ENCODE results near the gene ZAP70. TPM values are rescaled to one million over a fixed set of nuclear protein-coding genes. Genes with fewer than 3 reads are reported as not detected.

ZAP70 gene
- total and polyA plus RNA-seq, 2 of the 13 experiments (the other 11 are each of a cell fraction or from before 2014, with no cell fraction given): 0.51 to 4.0 TPM

GRCh38 chr2:97750017-97750416 is 36.6 kb downstream of the ZAP70 start (continued):
- TF ChIP-seq ZNF230 (CRISPR knock-in tag; IDR thresholded peaks at IDR 0.05): no peak
- no peak for TF ChIP-seq E2F2 (CRISPR knock-in tag; IDR thresholded peaks at IDR 0.05; ENCODE audit: borderline replicate concordance)

DNA sequence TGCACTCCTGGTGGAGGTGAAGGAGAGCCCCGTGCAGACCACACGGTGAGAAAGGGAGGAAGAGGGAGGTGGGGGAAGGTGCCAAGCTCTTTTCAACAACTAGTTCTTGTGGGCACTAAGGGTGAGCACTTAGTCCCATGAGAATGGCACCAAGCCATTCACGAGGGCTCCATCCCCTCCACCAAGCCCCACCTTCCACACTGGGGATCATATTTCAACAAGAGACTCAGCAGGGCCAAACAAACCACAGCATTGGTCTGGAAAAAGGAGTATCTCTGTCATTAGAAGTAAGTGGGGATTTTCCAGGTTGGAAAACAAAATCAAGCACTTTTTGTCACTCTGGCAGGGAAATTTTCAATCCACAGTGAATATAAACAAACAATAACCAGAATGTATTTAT is 38.4 kb downstream of the ZAP70 start:
- ChIA-PET POLR2A (no interaction called here), CTCF (ENCODE audit: low intra/inter-chr PET ratio, low total read pairs) (no interaction called here)
- peaks cover 5 to 16% of the 10 kb centered on the region in 2 experiments; a peak in 4 of 5 replicates for H3K36me3 ChIP-seq (replicated peaks in 1 of 2; ENCODE audit: control insufficient read depth in 1 of 2, insufficient read depth in 2 of 2, low read length in 2 of 2)
- H4K20me1 ChIP-seq (ENCODE audit: insufficient read depth, low read length): no peaks in the 10 kb centered on the region
- DNase-seq (ENCODE audit: low spot score): no peak
- H3K27me3 ChIP-seq (ENCODE audit: control insufficient read depth in 1 of 2, insufficient read depth in 2 of 2, low read length in 2 of 2): no peaks in the 10 kb centered on the region
- no peak overlapping the region for H3K9ac ChIP-seq (ENCODE audit: insufficient read depth, low read depth, low read length)
- FAIRE-seq: no peak
- H3K4me2 ChIP-seq (ENCODE audit: low read depth, low read length): no peak overlapping the region
- no peaks in the 10 kb centered on the region for H3K79me2 ChIP-seq (ENCODE audit: insufficient read depth, low read length)
- TF ChIP-seq, protein P1, sequence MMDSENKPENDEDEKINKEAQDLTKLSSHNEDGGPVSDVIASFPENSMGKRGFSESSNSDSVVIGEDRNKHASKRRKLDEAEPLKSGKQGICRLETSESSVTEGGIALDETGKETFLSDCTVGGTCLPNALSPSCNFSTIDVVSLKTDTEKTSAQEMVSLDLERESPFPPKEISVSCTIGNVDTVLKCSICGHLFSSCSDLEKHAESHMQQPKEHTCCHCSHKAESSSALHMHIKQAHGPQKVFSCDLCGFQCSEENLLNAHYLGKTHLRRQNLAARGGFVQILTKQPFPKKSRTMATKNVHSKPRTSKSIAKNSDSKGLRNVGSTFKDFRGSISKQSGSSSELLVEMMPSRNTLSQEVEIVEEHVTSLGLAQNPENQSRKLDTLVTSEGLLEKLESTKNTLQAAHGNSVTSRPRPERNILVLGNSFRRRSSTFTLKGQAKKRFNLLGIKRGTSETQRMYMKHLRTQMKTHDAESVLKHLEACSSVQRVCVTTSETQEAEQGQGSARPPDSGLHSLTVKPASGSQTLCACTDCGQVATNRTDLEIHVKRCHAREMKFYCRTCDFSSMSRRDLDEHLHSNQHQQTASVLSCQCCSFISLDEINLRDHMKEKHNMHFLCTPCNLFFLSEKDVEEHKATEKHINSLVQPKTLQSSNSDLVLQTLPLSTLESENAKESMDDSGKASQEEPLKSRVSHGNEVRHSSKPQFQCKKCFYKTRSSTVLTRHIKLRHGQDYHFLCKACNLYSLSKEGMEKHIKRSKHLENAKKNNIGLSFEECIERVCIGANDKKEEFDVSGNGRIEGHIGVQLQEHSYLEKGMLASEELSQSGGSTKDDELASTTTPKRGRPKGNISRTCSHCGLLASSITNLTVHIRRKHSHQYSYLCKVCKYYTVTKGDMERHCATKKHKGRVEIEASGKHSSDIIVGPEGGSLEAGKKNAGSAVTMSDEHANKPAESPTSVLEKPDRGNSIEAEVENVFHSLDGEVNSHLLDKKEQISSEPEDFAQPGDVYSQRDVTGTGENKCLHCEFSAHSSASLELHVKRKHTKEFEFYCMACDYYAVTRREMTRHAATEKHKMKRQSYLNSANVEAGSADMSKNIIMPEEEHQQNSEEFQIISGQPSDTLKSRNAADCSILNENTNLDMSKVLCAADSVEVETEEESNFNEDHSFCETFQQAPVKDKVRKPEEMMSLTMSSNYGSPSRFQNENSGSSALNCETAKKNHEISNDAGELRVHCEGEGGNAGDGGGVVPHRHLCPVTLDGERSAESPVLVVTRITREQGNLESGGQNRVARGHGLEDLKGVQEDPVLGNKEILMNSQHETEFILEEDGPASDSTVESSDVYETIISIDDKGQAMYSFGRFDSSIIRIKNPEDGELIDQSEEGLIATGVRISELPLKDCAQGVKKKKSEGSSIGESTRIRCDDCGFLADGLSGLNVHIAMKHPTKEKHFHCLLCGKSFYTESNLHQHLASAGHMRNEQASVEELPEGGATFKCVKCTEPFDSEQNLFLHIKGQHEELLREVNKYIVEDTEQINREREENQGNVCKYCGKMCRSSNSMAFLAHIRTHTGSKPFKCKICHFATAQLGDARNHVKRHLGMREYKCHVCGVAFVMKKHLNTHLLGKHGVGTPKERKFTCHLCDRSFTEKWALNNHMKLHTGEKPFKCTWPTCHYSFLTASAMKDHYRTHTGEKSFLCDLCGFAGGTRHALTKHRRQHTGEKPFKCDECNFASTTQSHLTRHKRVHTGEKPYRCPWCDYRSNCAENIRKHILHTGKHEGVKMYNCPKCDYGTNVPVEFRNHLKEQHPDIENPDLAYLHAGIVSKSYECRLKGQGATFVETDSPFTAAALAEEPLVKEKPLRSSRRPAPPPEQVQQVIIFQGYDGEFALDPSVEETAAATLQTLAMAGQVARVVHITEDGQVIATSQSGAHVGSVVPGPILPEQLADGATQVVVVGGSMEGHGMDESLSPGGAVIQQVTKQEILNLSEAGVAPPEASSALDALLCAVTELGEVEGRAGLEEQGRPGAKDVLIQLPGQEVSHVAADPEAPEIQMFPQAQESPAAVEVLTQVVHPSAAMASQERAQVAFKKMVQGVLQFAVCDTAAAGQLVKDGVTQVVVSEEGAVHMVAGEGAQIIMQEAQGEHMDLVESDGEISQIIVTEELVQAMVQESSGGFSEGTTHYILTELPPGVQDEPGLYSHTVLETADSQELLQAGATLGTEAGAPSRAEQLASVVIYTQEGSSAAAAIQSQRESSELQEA (CRISPR knock-in tag; IDR thresholded peaks at IDR 0.05; ENCODE audit: not compliant biosample characterization): no peak
- no peak for TF ChIP-seq FOXA3 (CRISPR knock-in tag; IDR thresholded peaks at IDR 0.05)
- no peak overlapping the region for H3K4me3 ChIP-seq (replicated peaks in 1 of 3; ENCODE audit: insufficient read depth in 1 of 3, low read depth in 2 of 3, low read length in 3 of 3)
- no peaks in the 10 kb centered on the region for H3K9me3 ChIP-seq (ENCODE audit: low read length)
- no peak overlapping the region for H3K27ac ChIP-seq (ENCODE audit: extremely low read length, insufficient read depth, low read length)
- in situ Hi-C loops (cut with HindIII; ENCODE audit: extremely low pct_ligation_motif_present, low pct_unique_long_range_greater_than_20kb) (no loop called here), intact Hi-C loops (cut with micrococcal nuclease; ENCODE audit: unreplicated experiment) (no loop called here)
- WGBS (ENCODE audit: low lambda C conversion rate): 86% methylated on average over 3 of the region's 3 CpGs
- no TSS peak for BruUV-seq (replicated peaks)
- no peak for ATAC-seq
- no peaks in the 10 kb centered on the region for H3K4me1 ChIP-seq (ENCODE audit: insufficient read depth, low read length)
- H2AFZ ChIP-seq (ENCODE audit: low read length): no peak overlapping the region
